GM12878 (cell line): ENCODE data around the gene SLC22A3. TPM values are rescaled to one million over a fixed set of nuclear protein-coding genes. Genes with fewer than 3 reads are reported as not detected.

Source experiments
- ATAC-seq: fragments of 200-7000 bp; cut with Tn5 transposase; 3 replicates; pipeline ENCODE4 v1.9.1; 2020; ENCODE audit warnings: mild to moderate bottlenecking, moderate library complexity
- BruUV-seq: library from RNA; stranded (reverse); fragments of 400-500 nt; replicated peaks from 2 replicates; lab custom pipeline; 2021; lab: Mats Ljungman, UMichigan
- CTCF ChIA-PET: fragments of 300-600 bp; sonication (Branson Sonifier 250); formaldehyde crosslinking; extraction: SDS; loops from one replicate; lab custom pipeline; 2021; ENCODE audit warnings: inconsistent platforms; lab: Yijun Ruan, JAX
- POLR2A ChIA-PET: fragments of 350-600 bp; formaldehyde crosslinking; extraction: SDS; loops from one replicate; lab custom pipeline; 2021; ENCODE audit warnings: inconsistent platforms; lab: Charles Lee
- RAD21 ChIA-PET: fragments of 300-600 bp; sonication (Branson Sonifier 250); formaldehyde crosslinking; loops from one replicate; lab custom pipeline; 2023; ENCODE audit warnings: antibody characterized with exemption; ENCODE audit not compliant: unreplicated experiment; lab: Charles Lee
- SMC1A ChIA-PET: fragments of 300-600 bp; sonication (Branson Sonifier 250); formaldehyde crosslinking; loops from one replicate; lab custom pipeline; 2023; ENCODE audit not compliant: unreplicated experiment, uncharacterized antibody; lab: Charles Lee
- DNase-seq: peaks from one replicate; pipeline ENCODE4 v3.0.0-alpha.2; 2011; ENCODE audit warnings: low read depth, low spot score
- FAIRE-seq: peaks from 3 replicates; lab custom pipeline; 2011; peaks lifted over from hg19 to GRCh38; lab: Jason Lieb, UNC
- H2AFZ ChIP-seq: 2 replicates; pipeline ENCODE4 v1.6.0; 2011; ENCODE audit warnings: low read depth, low read length, control low read depth; ENCODE audit not compliant: control insufficient read depth
- H3K27ac ChIP-seq: 2 replicates; pipeline ENCODE4 v1.5.1; 2011; ENCODE audit warnings: control low read depth; ENCODE audit not compliant: control insufficient read depth, insufficient read depth
- H3K27me3 ChIP-seq, 2 experiments: replicated peaks in 1 of 2; 2 replicates each; pipeline versions ENCODE4 v1.6.0 to v1.6.1; 2011; ENCODE audit warnings: low read length in 1 of 2; ENCODE audit not compliant: control insufficient read depth in 2 of 2, insufficient read depth in 2 of 2
- H3K36me3 ChIP-seq, 2 experiments: 2 replicates each; pipeline ENCODE4 v1.5.1; 2011; ENCODE audit warnings: low read length in 1 of 2; ENCODE audit not compliant: control insufficient read depth in 2 of 2, insufficient read depth in 2 of 2
- H3K4me1 ChIP-seq: 2 replicates; pipeline ENCODE4 v1.6.1; 2011; ENCODE audit warnings: mild to moderate bottlenecking, low read length, moderate library complexity, mixed read lengths; ENCODE audit not compliant: control insufficient read depth, insufficient read depth
- H3K4me2 ChIP-seq: 2 replicates; pipeline ENCODE4 v1.6.0; 2011; ENCODE audit warnings: control low read depth; ENCODE audit not compliant: control insufficient read depth, insufficient read depth
- H3K4me3 ChIP-seq: fragments of 200-600 bp; sonication (generic); 2 replicates; pipeline ENCODE4 v1.5.1; 2016
- H3K79me2 ChIP-seq: 2 replicates; pipeline ENCODE4 v1.6.0; 2011; ENCODE audit warnings: low read length; ENCODE audit not compliant: control insufficient read depth, insufficient read depth
- H3K9ac ChIP-seq: 2 replicates; pipeline ENCODE4 v1.8.0; 2011; ENCODE audit warnings: low read length, control low read depth, mixed read lengths; ENCODE audit not compliant: control insufficient read depth, insufficient read depth
- H3K9me3 ChIP-seq: replicated peaks from 3 replicates; pipeline ENCODE4 v1.5.1; 2011; ENCODE audit warnings: mild to moderate bottlenecking, low read length; ENCODE audit not compliant: control insufficient read depth, insufficient read depth
- H4K20me1 ChIP-seq: 2 replicates; pipeline ENCODE4 v1.6.0; 2011; ENCODE audit not compliant: control insufficient read depth, insufficient read depth
- BACH1 ChIP-seq: fragments of 450-650 bp; IDR thresholded peaks from 2 replicates; pipeline ENCODE4 v1.6.1; 2017; ENCODE audit warnings: mild to moderate bottlenecking, borderline replicate concordance
- BCL11A ChIP-seq: IDR thresholded peaks from 2 replicates; pipeline ENCODE4 v1.6.1; 2011; ENCODE audit warnings: low read depth, low read length
- CEBPZ ChIP-seq: fragments of 150-350 bp; IDR thresholded peaks from 2 replicates; pipeline ENCODE4 v1.6.1; 2016; ENCODE audit warnings: low read depth, low read length
- IKZF1 ChIP-seq: fragments of 450-650 bp; conservative IDR thresholded peaks from 2 replicates; pipeline ENCODE4 v1.6.1; 2017; ENCODE audit warnings: antibody characterized with exemption, mild to moderate bottlenecking
- MYB ChIP-seq: fragments of 150-350 bp; IDR thresholded peaks from 2 replicates; pipeline ENCODE4 v1.6.1; 2014; ENCODE audit warnings: mild to moderate bottlenecking, low read depth, low read length, borderline replicate concordance
- NFIC ChIP-seq: IDR thresholded peaks from 2 replicates; pipeline ENCODE4 v1.6.1; 2012; ENCODE audit warnings: low read depth, mild to moderate bottlenecking, inconsistent platforms, low read length, moderate library complexity
- NFYB ChIP-seq: IDR thresholded peaks from 2 replicates; pipeline ENCODE4 v1.6.1; 2011; ENCODE audit warnings: low read depth, mild to moderate bottlenecking, low read length, improper control_type of control experiment, moderate library complexity; ENCODE audit not compliant: insufficient read depth
- NR2F1 ChIP-seq: fragments of 450-650 bp; conservative IDR thresholded peaks from 2 replicates; pipeline ENCODE4 v1.6.1; 2017; ENCODE audit warnings: mild to moderate bottlenecking
- RB1 ChIP-seq: fragments of 450-650 bp; formaldehyde crosslinking; IDR thresholded peaks from 2 replicates; pipeline ENCODE4 v1.6.1; 2017; ENCODE audit warnings: mild to moderate bottlenecking, borderline replicate concordance
- RELA ChIP-seq: fragments of 450-650 bp; IDR thresholded peaks from 2 replicates; pipeline ENCODE4 v1.8.0; 2014; ENCODE audit warnings: borderline replicate concordance; ENCODE audit not compliant: partially characterized antibody
- WGBS: methylation state at CpG from one replicate; pipeline ENCODE4 v1.1.6; 2016; ENCODE audit warnings: low lambda C conversion rate; ENCODE audit not compliant: insufficient replicate concordance, insufficient coverage; ENCODE audit errors: missing lambda C conversion rate; 5-methylcytosine and 5-hydroxymethylcytosine counted together
- in situ Hi-C: fragments of 300-500 bp; cut with MboI; formaldehyde crosslinking; loops from 9 replicates; pipeline ENCODE4 v1.14.3; 2018; ENCODE audit warnings: mixed read lengths
- intact Hi-C: fragments of 100-400 bp; cut with micrococcal nuclease; formaldehyde crosslinking; loops from one replicate; pipeline ENCODE4 v1.14.2; 2022; ENCODE audit not compliant: unreplicated experiment
- polyA plus RNA-seq, 11 experiments: library from polyadenylated mRNA; depleted of rRNA in 4 of 11; unstranded in 6 of 11; stranded (reverse) in 5 of 11; fragments of >200 nt; fragmentation: Nextera tagmentation in 4 of 11; fragmentation: Illumina TruSeq in 1 of 11; extraction: Ambion mirVana in 4 of 11; extraction: Trizol in 1 of 11; gene quantifications; 1 replicate in 1 of 11; 2 replicates in 10 of 11; pipeline versions ENCODE4 v1.2.1 to v1.2.3, GENCODE V29; 2011 to 2016; ENCODE audit warnings: inconsistent platforms in 2 of 11, missing spikeins in 2 of 11, low read depth in 1 of 11
- total RNA-seq, 4 experiments: library from RNA; depleted of rRNA in 3 of 4; stranded (reverse); fragments of >200 nt in 3 of 4; fragmentation: Illumina TruSeq in 1 of 4; extraction: Trizol in 1 of 4; gene quantifications; 2 replicates each; pipeline versions ENCODE4 v1.2.1 to v1.2.3, GENCODE V29; 2013 to 2021
- TF ChIP-seq, protein P1 (sequence below): fragments of 450-650 bp; IDR thresholded peaks from 2 replicates; pipeline ENCODE4 v1.6.1; 2017; ENCODE audit warnings: low read depth, mild to moderate bottlenecking, moderate library complexity
- TF ChIP-seq, protein P2 (sequence below): IDR thresholded peaks from 2 replicates; pipeline ENCODE4 v1.6.1; 2011; ENCODE audit warnings: mild to moderate bottlenecking, low read depth, low read length, moderate library complexity; ENCODE audit not compliant: insufficient replicate concordance

SLC22A3 gene
- total and polyA plus RNA-seq, 10 of the 15 experiments (the other 5 are each of a cell fraction or from before 2014, with no cell fraction given): 0.07 to 0.15 TPM; not detected in 8

DNA sequence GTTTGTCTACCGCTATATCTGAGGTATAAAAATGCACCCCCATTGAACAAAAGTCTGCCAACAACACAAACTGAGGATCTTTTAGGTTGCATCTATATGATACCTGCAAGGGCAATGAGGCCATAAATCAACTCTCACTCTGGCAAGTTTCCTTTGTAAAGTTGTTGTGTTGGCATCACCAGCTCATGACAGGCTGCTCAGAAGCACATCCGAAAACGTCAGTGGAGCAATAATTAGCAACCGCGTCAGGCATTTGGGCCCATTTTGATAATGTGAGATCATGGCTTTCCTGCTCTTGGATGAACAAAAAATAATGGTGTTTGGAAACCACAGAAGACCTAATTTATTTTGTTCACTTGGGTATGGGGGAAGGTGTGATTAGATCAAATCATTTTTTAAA lies 12.0 kb upstream of the SLC22A3 start (continued):
- TF ChIP-seq CEBPZ: no peak
- TF ChIP-seq NFIC: no peak
- TF ChIP-seq IKZF1: no peak
- no peak for TF ChIP-seq MYB
- no peak for TF ChIP-seq BACH1

DNA sequence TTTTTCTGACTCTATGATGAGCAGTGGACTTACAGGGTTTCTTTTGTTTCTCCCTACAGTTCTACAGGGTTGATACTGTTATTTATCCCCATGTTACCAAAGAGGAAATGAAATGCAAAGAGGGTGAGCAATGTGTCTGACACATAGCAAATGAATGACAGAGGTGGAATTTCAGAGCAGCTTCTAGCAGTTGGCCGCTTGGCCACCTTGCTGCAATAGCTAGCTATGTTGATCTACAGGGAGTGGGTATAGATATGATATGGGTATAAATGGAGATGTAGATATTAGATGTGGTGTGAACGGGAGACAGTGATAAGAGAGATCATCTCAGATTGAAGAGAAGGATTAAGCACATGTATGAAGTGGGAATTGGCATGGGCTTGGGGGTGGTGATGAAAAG lies 10.9 kb upstream of the SLC22A3 start:
- no peak for FAIRE-seq
- BruUV-seq: no TSS peak
- CTCF ChIA-PET: no interaction called here
- TF ChIP-seq BCL11A: no peak
- no peak for TF ChIP-seq BACH1
- TF ChIP-seq, protein P1, sequence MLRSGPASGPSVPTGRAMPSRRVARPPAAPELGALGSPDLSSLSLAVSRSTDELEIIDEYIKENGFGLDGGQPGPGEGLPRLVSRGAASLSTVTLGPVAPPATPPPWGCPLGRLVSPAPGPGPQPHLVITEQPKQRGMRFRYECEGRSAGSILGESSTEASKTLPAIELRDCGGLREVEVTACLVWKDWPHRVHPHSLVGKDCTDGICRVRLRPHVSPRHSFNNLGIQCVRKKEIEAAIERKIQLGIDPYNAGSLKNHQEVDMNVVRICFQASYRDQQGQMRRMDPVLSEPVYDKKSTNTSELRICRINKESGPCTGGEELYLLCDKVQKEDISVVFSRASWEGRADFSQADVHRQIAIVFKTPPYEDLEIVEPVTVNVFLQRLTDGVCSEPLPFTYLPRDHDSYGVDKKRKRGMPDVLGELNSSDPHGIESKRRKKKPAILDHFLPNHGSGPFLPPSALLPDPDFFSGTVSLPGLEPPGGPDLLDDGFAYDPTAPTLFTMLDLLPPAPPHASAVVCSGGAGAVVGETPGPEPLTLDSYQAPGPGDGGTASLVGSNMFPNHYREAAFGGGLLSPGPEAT: no peak
- TF ChIP-seq CEBPZ: no peak
- TF ChIP-seq RELA: no peak
- no peak for TF ChIP-seq NFYB
- TF ChIP-seq NR2F1: no peak
- TF ChIP-seq, protein P2, sequence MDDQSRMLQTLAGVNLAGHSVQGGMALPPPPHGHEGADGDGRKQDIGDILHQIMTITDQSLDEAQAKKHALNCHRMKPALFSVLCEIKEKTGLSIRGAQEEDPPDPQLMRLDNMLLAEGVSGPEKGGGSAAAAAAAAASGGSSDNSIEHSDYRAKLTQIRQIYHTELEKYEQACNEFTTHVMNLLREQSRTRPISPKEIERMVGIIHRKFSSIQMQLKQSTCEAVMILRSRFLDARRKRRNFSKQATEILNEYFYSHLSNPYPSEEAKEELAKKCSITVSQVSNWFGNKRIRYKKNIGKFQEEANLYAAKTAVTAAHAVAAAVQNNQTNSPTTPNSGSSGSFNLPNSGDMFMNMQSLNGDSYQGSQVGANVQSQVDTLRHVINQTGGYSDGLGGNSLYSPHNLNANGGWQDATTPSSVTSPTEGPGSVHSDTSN: no peak
- TF ChIP-seq RB1: no peak

More for the DNA sequence above, 10.9 kb upstream of the SLC22A3 start:
- Histone ChIP-seq H3K27me3 (no peaks in the 10 kb centered on the region), H3K79me2 (no peaks in the 10 kb centered on the region), H2AFZ (no peak overlapping the region), H3K27ac (no peak overlapping the region), H3K9ac (no peak overlapping the region), H3K4me2 (no peak overlapping the region), H4K20me1 (no peaks in the 10 kb centered on the region), H3K4me3 (no peak overlapping the region), H3K9me3 (no peaks in the 10 kb centered on the region), H3K36me3 (no peaks in the 10 kb centered on the region), H3K4me1 (no peaks in the 10 kb centered on the region)
- POLR2A ChIA-PET: no interaction called here
- intact Hi-C loops: no loop called here
- WGBS: 37% methylated on average over 2 of the region's 2 CpGs
- ATAC-seq (no peak), DNase-seq (no peak)
- SMC1A ChIA-PET: no interaction called here
- in situ Hi-C loops: no loop called here
- RAD21 ChIA-PET: no interaction called here
